ENCODE data around the gene TC2N.

The TC2N gene

DNA sequence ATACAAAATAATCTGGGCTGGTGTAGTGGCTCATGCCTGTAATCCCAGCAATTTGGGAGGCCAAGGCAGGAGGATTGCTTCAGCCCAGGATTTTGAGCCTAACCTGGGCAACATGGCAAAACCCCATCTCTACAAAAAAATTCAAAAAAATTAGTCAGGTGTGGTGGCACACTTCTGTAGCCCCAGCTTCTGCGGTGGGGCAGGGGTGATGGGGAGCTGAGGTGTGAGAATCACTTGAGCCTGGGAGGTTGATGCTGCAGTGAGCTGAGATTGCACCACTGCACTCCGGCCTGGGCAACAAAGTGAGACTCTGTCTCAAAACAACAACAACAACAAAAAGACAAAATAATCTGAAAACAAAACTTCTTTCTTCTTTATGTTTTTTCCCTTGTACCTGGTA is 66.0 kb downstream of the TC2N start:
- Histone ChIP-seq H3K27me3 (ENCODE audit: insufficient read depth, low read length, poor library complexity) (no peaks in the 10 kb centered on the region), H3K56ac (ENCODE audit: low read length) (no peak overlapping the region), H3K23ac (ENCODE audit: low read length) (no peak overlapping the region), H4K8ac (ENCODE audit: low read depth, low read length) (no peak overlapping the region), H3K4me3 (ENCODE audit: low read length) (no peak overlapping the region), H3K4me1 (ENCODE audit: control insufficient read depth, low read depth, low read length) (no peaks in the 10 kb centered on the region), H3K79me1 (ENCODE audit: low read length) (no peaks in the 10 kb centered on the region), H3K27ac (ENCODE audit: low read depth, low read length) (no peak overlapping the region), H2BK5ac (ENCODE audit: low read length) (no peak overlapping the region), H2BK120ac (ENCODE audit: low read depth, low read length) (no peak overlapping the region), H2BK15ac (replicated peaks; ENCODE audit: low read depth) (no peak overlapping the region), H3K4me2 (ENCODE audit: low read length) (no peak overlapping the region), H4K5ac (ENCODE audit: low read length) (no peak overlapping the region), H2AK5ac (ENCODE audit: low read length) (no peak overlapping the region), H3K18ac (ENCODE audit: low read length) (no peak overlapping the region), H3K9ac (ENCODE audit: low read length) (no peak overlapping the region), H3K79me2 (ENCODE audit: control insufficient read depth, insufficient read depth, low read length) (no peaks in the 10 kb centered on the region), H3K36me3 (ENCODE audit: control insufficient read depth, insufficient read depth, low read length) (no peaks in the 10 kb centered on the region), H3K4ac (ENCODE audit: low read depth, low read length) (no peak overlapping the region)
- no CpG with 5 or more reads among the region's 2 CpGs for WGBS (ENCODE audit: extremely low coverage, insufficient coverage, low lambda C conversion rate)
- DNase-seq, result no peak

DNA sequence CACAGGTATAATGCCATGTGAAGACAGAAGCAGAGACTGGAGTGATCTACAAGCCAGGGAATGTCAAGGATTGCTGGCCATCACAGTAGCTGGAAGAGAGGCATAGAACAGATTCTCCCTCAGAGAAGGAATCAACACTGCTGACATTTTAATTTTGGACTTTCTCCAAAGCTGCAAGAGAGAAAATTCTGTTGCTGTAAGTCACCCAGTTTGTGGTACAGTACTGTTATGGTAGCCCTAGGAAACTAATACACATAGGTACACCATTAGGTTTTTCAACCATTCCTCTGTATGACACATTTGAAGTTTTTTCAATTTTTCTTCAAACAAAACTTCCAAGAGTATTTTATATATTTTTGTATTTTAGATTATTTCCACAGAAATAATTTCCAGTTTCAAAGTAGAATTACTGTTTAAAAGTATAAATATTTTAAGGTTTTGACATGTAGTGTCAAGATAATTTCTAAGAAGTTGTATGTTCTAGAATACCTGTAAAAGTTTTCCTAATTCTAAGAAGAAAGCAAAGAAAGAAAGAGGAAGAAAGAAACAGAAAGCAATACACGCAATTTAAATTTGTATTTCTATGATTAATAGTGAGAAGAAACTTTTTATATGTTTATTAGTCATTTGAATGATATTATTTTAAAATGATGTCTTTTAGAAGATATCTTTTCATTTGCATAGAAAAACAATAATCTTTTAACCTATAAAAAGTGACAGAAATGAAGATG is 70.6 kb downstream of the TC2N start:
- no CpG with 5 or more reads among the region's 1 CpG for WGBS (ENCODE audit: extremely low coverage, insufficient coverage, low lambda C conversion rate)
- Histone ChIP-seq H3K9ac (ENCODE audit: low read length) (no peak overlapping the region), H3K79me1 (ENCODE audit: low read length) (no peaks in the 10 kb centered on the region), H3K27ac (ENCODE audit: low read depth, low read length) (no peak overlapping the region), H3K36me3 (ENCODE audit: control insufficient read depth, insufficient read depth, low read length) (no peaks in the 10 kb centered on the region), H2BK15ac (replicated peaks; ENCODE audit: low read depth) (no peak overlapping the region), H3K56ac (ENCODE audit: low read length) (no peak overlapping the region), H3K4me1 (ENCODE audit: control insufficient read depth, low read depth, low read length) (no peaks in the 10 kb centered on the region), H3K4me2 (ENCODE audit: low read length) (no peak overlapping the region), H2AK5ac (ENCODE audit: low read length) (no peak overlapping the region), H3K23ac (ENCODE audit: low read length) (no peak overlapping the region), H3K27me3 (ENCODE audit: insufficient read depth, low read length, poor library complexity) (no peaks in the 10 kb centered on the region), H3K4ac (ENCODE audit: low read depth, low read length) (no peak overlapping the region), H2BK5ac (ENCODE audit: low read length) (no peak overlapping the region), H2BK120ac (ENCODE audit: low read depth, low read length) (no peak overlapping the region), H3K79me2 (ENCODE audit: control insufficient read depth, insufficient read depth, low read length) (no peaks in the 10 kb centered on the region), H3K18ac (ENCODE audit: low read length) (no peak overlapping the region), H3K4me3 (ENCODE audit: low read length) (no peak overlapping the region), H4K8ac (ENCODE audit: low read depth, low read length) (no peak overlapping the region), H4K5ac (ENCODE audit: low read length) (no peak overlapping the region)
- DNase-seq, result no peak

- no peak for DNase-seq
These were observed 73.6 kb downstream of the TC2N start for GRCh38 chr14:91793704-91794103.

DNA sequence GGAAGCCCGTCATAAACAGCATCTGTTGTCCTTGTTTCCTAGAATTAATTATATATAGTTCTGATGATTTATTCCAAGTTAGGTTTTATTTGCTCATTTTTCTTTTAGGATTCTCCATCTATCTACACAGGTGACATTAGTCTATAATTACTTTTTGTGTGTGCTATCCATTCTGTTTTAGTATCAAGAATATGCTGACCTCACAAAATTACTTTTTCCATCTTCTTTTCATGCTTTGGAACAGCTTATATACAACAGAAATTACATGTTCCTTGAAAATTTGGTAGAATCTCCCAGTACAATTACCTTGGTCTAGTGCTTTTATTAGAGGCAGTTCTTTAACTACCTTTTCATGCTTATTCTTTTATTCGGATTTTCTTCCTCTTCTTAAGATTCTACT is 81.1 kb downstream of the TC2N start:
- Histone ChIP-seq H3K56ac (ENCODE audit: low read length) (no peak overlapping the region), H3K4me2 (ENCODE audit: low read length) (no peak overlapping the region), H2BK15ac (replicated peaks; ENCODE audit: low read depth) (no peak overlapping the region), H3K4ac (ENCODE audit: low read depth, low read length) (no peak overlapping the region), H4K8ac (ENCODE audit: low read depth, low read length) (no peak overlapping the region), H3K27ac (ENCODE audit: low read depth, low read length) (no peak overlapping the region), H3K23ac (ENCODE audit: low read length) (no peak overlapping the region), H2BK5ac (ENCODE audit: low read length) (no peak overlapping the region), H4K5ac (ENCODE audit: low read length) (no peak overlapping the region), H3K4me1 (ENCODE audit: control insufficient read depth, low read depth, low read length) (no peaks in the 10 kb centered on the region), H3K79me2 (ENCODE audit: control insufficient read depth, insufficient read depth, low read length) (no peaks in the 10 kb centered on the region), H3K4me3 (ENCODE audit: low read length) (no peak overlapping the region), H3K18ac (ENCODE audit: low read length) (no peak overlapping the region), H3K79me1 (ENCODE audit: low read length) (no peaks in the 10 kb centered on the region), H2AK5ac (ENCODE audit: low read length) (no peak overlapping the region), H3K27me3 (ENCODE audit: insufficient read depth, low read length, poor library complexity) (no peaks in the 10 kb centered on the region), H3K36me3 (ENCODE audit: control insufficient read depth, insufficient read depth, low read length) (no peaks in the 10 kb centered on the region), H3K9ac (ENCODE audit: low read length) (no peak overlapping the region), H2BK120ac (ENCODE audit: low read depth, low read length) (no peak overlapping the region)
- no CpG with 5 or more reads among the region's 2 CpGs for WGBS (ENCODE audit: extremely low coverage, insufficient coverage, low lambda C conversion rate)
- no peak for DNase-seq

More at GRCh38 chr14:91793704-91794103, 73.6 kb downstream of the TC2N start:
- H3K27me3 ChIP-seq (ENCODE audit: insufficient read depth, low read length, poor library complexity), result no peaks in the 10 kb centered on the region
- no CpG with 5 or more reads among the region's 4 CpGs for WGBS (ENCODE audit: extremely low coverage, insufficient coverage, low lambda C conversion rate)
- H2BK5ac ChIP-seq (ENCODE audit: low read length), result no peak overlapping the region
- H2BK120ac ChIP-seq (ENCODE audit: low read depth, low read length), result no peak overlapping the region
- H3K79me1 ChIP-seq (ENCODE audit: low read length), result no peaks in the 10 kb centered on the region
- no peak overlapping the region for H3K9ac ChIP-seq (ENCODE audit: low read length)
- H3K4me1 ChIP-seq (ENCODE audit: control insufficient read depth, low read depth, low read length), result no peaks in the 10 kb centered on the region
- H3K27ac ChIP-seq (ENCODE audit: low read depth, low read length), result no peak overlapping the region
- H3K36me3 ChIP-seq (ENCODE audit: control insufficient read depth, insufficient read depth, low read length), result no peaks in the 10 kb centered on the region
- H2BK15ac ChIP-seq (replicated peaks; ENCODE audit: low read depth), result no peak overlapping the region
- H3K4ac ChIP-seq (ENCODE audit: low read depth, low read length), result no peak overlapping the region
- H4K5ac ChIP-seq (ENCODE audit: low read length), result no peak overlapping the region
- no peak overlapping the region for H3K4me3 ChIP-seq (ENCODE audit: low read length)
- no peaks in the 10 kb centered on the region for H3K79me2 ChIP-seq (ENCODE audit: control insufficient read depth, insufficient read depth, low read length)
- no peak overlapping the region for H3K56ac ChIP-seq (ENCODE audit: low read length)
- no peak overlapping the region for H3K18ac ChIP-seq (ENCODE audit: low read length)
- no peak overlapping the region for H2AK5ac ChIP-seq (ENCODE audit: low read length)
- no peak overlapping the region for H3K23ac ChIP-seq (ENCODE audit: low read length)
- no peak overlapping the region for H4K8ac ChIP-seq (ENCODE audit: low read depth, low read length)
- no peak overlapping the region for H3K4me2 ChIP-seq (ENCODE audit: low read length)

GRCh38 chr14:91780452-91780851 is 86.9 kb downstream of the TC2N start:
- no peak for DNase-seq
- WGBS (ENCODE audit: extremely low coverage, insufficient coverage, low lambda C conversion rate), result no CpG with 5 or more reads among the region's 3 CpGs

GRCh38 chr14:91778217-91778616 is 89.1 kb downstream of the TC2N start:
- no peak overlapping the region for H3K4ac ChIP-seq (ENCODE audit: low read depth, low read length)
- H3K4me1 ChIP-seq (ENCODE audit: control insufficient read depth, low read depth, low read length), result no peaks in the 10 kb centered on the region
- H4K8ac ChIP-seq (ENCODE audit: low read depth, low read length), result no peak overlapping the region
- no peaks in the 10 kb centered on the region for H3K27me3 ChIP-seq (ENCODE audit: insufficient read depth, low read length, poor library complexity)
- no peak overlapping the region for H2BK5ac ChIP-seq (ENCODE audit: low read length)
- H2BK15ac ChIP-seq (replicated peaks; ENCODE audit: low read depth), result no peak overlapping the region
- H3K36me3 ChIP-seq (ENCODE audit: control insufficient read depth, insufficient read depth, low read length), result no peaks in the 10 kb centered on the region
- H3K79me1 ChIP-seq (ENCODE audit: low read length), result no peaks in the 10 kb centered on the region
- H3K4me3 ChIP-seq (ENCODE audit: low read length), result no peak overlapping the region
- DNase-seq, result no peak
- no peak overlapping the region for H4K5ac ChIP-seq (ENCODE audit: low read length)
- no peak overlapping the region for H3K18ac ChIP-seq (ENCODE audit: low read length)
- no peak overlapping the region for H3K56ac ChIP-seq (ENCODE audit: low read length)
- H3K4me2 ChIP-seq (ENCODE audit: low read length), result no peak overlapping the region
- H3K27ac ChIP-seq (ENCODE audit: low read depth, low read length), result no peak overlapping the region
- no CpG with 5 or more reads among the region's 2 CpGs for WGBS (ENCODE audit: extremely low coverage, insufficient coverage, low lambda C conversion rate)
- H3K79me2 ChIP-seq (ENCODE audit: control insufficient read depth, insufficient read depth, low read length), result no peaks in the 10 kb centered on the region
- H2AK5ac ChIP-seq (ENCODE audit: low read length), result no peak overlapping the region
- H3K23ac ChIP-seq (ENCODE audit: low read length), result no peak overlapping the region
- H3K9ac ChIP-seq (ENCODE audit: low read length), result no peak overlapping the region
- no peak overlapping the region for H2BK120ac ChIP-seq (ENCODE audit: low read depth, low read length)

More at GRCh38 chr14:91780452-91780851, 86.9 kb downstream of the TC2N start:
- Histone ChIP-seq H4K8ac (ENCODE audit: low read depth, low read length) (no peak overlapping the region), H3K9ac (ENCODE audit: low read length) (no peak overlapping the region), H3K36me3 (ENCODE audit: control insufficient read depth, insufficient read depth, low read length) (no peaks in the 10 kb centered on the region), H3K56ac (ENCODE audit: low read length) (no peak overlapping the region), H3K4me3 (ENCODE audit: low read length) (no peak overlapping the region), H2BK5ac (ENCODE audit: low read length) (no peak overlapping the region), H3K4ac (ENCODE audit: low read depth, low read length) (no peak overlapping the region), H2BK15ac (replicated peaks; ENCODE audit: low read depth) (no peak overlapping the region), H2BK120ac (ENCODE audit: low read depth, low read length) (no peak overlapping the region), H3K27me3 (ENCODE audit: insufficient read depth, low read length, poor library complexity) (no peaks in the 10 kb centered on the region), H3K4me1 (ENCODE audit: control insufficient read depth, low read depth, low read length) (no peaks in the 10 kb centered on the region), H3K79me2 (ENCODE audit: control insufficient read depth, insufficient read depth, low read length) (no peaks in the 10 kb centered on the region), H3K4me2 (ENCODE audit: low read length) (no peak overlapping the region), H3K23ac (ENCODE audit: low read length) (no peak overlapping the region), H4K5ac (ENCODE audit: low read length) (no peak overlapping the region), H2AK5ac (ENCODE audit: low read length) (no peak overlapping the region), H3K79me1 (ENCODE audit: low read length) (no peaks in the 10 kb centered on the region), H3K27ac (ENCODE audit: low read depth, low read length) (no peak overlapping the region), H3K18ac (ENCODE audit: low read length) (no peak overlapping the region)
